Activated CD4-positive, alpha-beta memory T cell treated with anti-CD3 and anti-CD28 coated beads, Interleukin-2, amount 10 ng/mL, durations not matched to agents 7 days and 5 days (primary cell): ENCODE data around the gene KATNAL1. TPM values are rescaled to one million over a fixed set of nuclear protein-coding genes. Genes with fewer than 3 reads are reported as not detected.

Experiments used
- CTCF ChIA-PET: fragments of 350-600 bp; sonication (Branson Sonifier 250); formaldehyde crosslinking; loops from one replicate; lab custom pipeline; 2021; ENCODE audit warnings: antibody characterized with exemption, inconsistent platforms; lab: Charles Lee
- POLR2A ChIA-PET: fragments of 350-600 bp; sonication (Branson Sonifier 250); formaldehyde crosslinking; loops from one replicate; lab custom pipeline; 2021; ENCODE audit warnings: antibody characterized with exemption; lab: Charles Lee
- DNase-seq: peaks from one replicate; pipeline ENCODE4 v3.0.0-alpha.2; 2020
- H3K27ac Mint-ChIP-seq: one replicate; pipeline ENCODE4 v1.8.0; 2021; ENCODE audit warnings: mild to moderate bottlenecking, mixed read lengths
- H3K27me3 Mint-ChIP-seq: one replicate; pipeline ENCODE4 v1.8.0; 2021; ENCODE audit warnings: mixed read lengths
- H3K36me3 Mint-ChIP-seq: one replicate; pipeline ENCODE4 v1.8.0; 2021; ENCODE audit warnings: low read depth, mixed read lengths
- H3K4me1 Mint-ChIP-seq: one replicate; pipeline ENCODE4 v1.8.0; 2021; ENCODE audit warnings: mixed read lengths
- H3K4me3 Mint-ChIP-seq: one replicate; pipeline ENCODE4 v1.8.0; 2021; ENCODE audit warnings: mild to moderate bottlenecking, mixed read lengths
- H3K9me3 Mint-ChIP-seq: one replicate; pipeline ENCODE4 v1.8.0; 2021; ENCODE audit warnings: mixed read lengths
- total RNA-seq, 2 experiments: library from RNA; stranded (reverse); gene quantifications; one replicate each; pipeline ENCODE4 v1.2.3, GENCODE V29; 2021

The KATNAL1 gene
- total RNA-seq, 2 experiments from 2014 or later = 27.8 to 29.4 TPM

- Mint-ChIP-seq H3K9me3 (no peaks in the 10 kb centered on the region), H3K4me1 (peaks cover 9% of the 10 kb centered on the region), H3K27me3 (no peaks in the 10 kb centered on the region), H3K4me3 (no peak overlapping the region), H3K27ac (no peak overlapping the region), H3K36me3 (peaks cover 4% of the 10 kb centered on the region)
- CTCF ChIA-PET = no interaction called here
- DNase-seq = no peak
- POLR2A ChIA-PET = no interaction called here
Measured at GRCh38 chr13:30329009-30329585, 21.7 kb upstream of the KATNAL1 start.

GRCh38 chr13:30325668-30326067 lies 18.3 kb upstream of the KATNAL1 start:
- DNase-seq = no peak
- ChIA-PET CTCF (no interaction called here), POLR2A (interaction anchor here (0.7 to 3.3 kb wide), 4 partner anchors 10 to 63 kb away, joined by 3 to 11 read pairs (median 3); partner anchors contain the start of gene KATNAL1)
- no peaks in the 10 kb centered on the region for H3K9me3 Mint-ChIP-seq
- no peak overlapping the region for H3K4me3 Mint-ChIP-seq
- H3K27me3 Mint-ChIP-seq = no peaks in the 10 kb centered on the region
- peaks cover 9% of the 10 kb centered on the region for H3K4me1 Mint-ChIP-seq
- H3K36me3 Mint-ChIP-seq = peaks cover 9% of the 10 kb centered on the region
- H3K27ac Mint-ChIP-seq = no peak overlapping the region

- Mint-ChIP-seq H3K27me3 (no peaks in the 10 kb centered on the region), H3K36me3 (peaks cover 11% of the 10 kb centered on the region), H3K4me3 (no peak overlapping the region), H3K9me3 (no peaks in the 10 kb centered on the region), H3K4me1 (peaks cover 9% of the 10 kb centered on the region), H3K27ac (no peak overlapping the region)
- no peak for DNase-seq
- ChIA-PET POLR2A (interaction anchor here (1.5 to 3.3 kb wide), 2 partner anchors 17 to 20 kb away, joined by 6 to 11 read pairs; partner anchors contain the start of gene KATNAL1), CTCF (interaction anchor here (0.6 to 1.1 kb wide), 2 partner anchors 8 to 191 kb away, joined by 3 read pairs; no protein-coding TSS in a partner anchor)
Measured at GRCh38 chr13:30323524-30323923, 16.2 kb upstream of the KATNAL1 start.

- ChIA-PET POLR2A (no interaction called here), CTCF (no interaction called here)
- no peaks in the 10 kb centered on the region for H3K27me3 Mint-ChIP-seq
Measured at GRCh38 chr13:30322428-30322827, 15.1 kb upstream of the KATNAL1 start.

GRCh38 chr13:30321256-30321655 lies 13.9 kb upstream of the KATNAL1 start:
- ChIA-PET CTCF (no interaction called here), POLR2A (no interaction called here)
- no peak for DNase-seq
- H3K36me3 Mint-ChIP-seq = peaks cover 11% of the 10 kb centered on the region
- H3K4me1 Mint-ChIP-seq = peaks cover 9% of the 10 kb centered on the region
- no peak overlapping the region for H3K27ac Mint-ChIP-seq
- H3K27me3 Mint-ChIP-seq = no peaks in the 10 kb centered on the region
- H3K9me3 Mint-ChIP-seq = no peaks in the 10 kb centered on the region
- no peak overlapping the region for H3K4me3 Mint-ChIP-seq

More at GRCh38 chr13:30322428-30322827, 15.1 kb upstream of the KATNAL1 start:
- peaks cover 11% of the 10 kb centered on the region for H3K36me3 Mint-ChIP-seq
- no peak overlapping the region for H3K4me3 Mint-ChIP-seq
- no peak for DNase-seq
- peaks cover 9% of the 10 kb centered on the region for H3K4me1 Mint-ChIP-seq
- no peak overlapping the region for H3K27ac Mint-ChIP-seq
- H3K9me3 Mint-ChIP-seq = no peaks in the 10 kb centered on the region

- ChIA-PET POLR2A (no interaction called here), CTCF (no interaction called here)
Measured at GRCh38 chr13:30319655-30320054, 12.3 kb upstream of the KATNAL1 start.

GRCh38 chr13:30319130-30319529 lies 11.8 kb upstream of the KATNAL1 start:
- ChIA-PET CTCF (interaction anchor here (1.1 kb wide), 1 partner anchor 10 kb away, joined by 3 read pairs; no protein-coding TSS in a partner anchor), POLR2A (interaction anchor here (2.7 kb wide), 1 partner anchor 12 kb away, joined by 12 read pairs; the partner anchor contains the start of gene KATNAL1)
- no peaks in the 10 kb centered on the region for H3K9me3 Mint-ChIP-seq
- peaks cover 7% of the 10 kb centered on the region for H3K36me3 Mint-ChIP-seq
- no peak overlapping the region for H3K4me3 Mint-ChIP-seq
- no peaks in the 10 kb centered on the region for H3K27me3 Mint-ChIP-seq
- no peak for DNase-seq
- H3K27ac Mint-ChIP-seq = no peak overlapping the region
- H3K4me1 Mint-ChIP-seq = peaks cover 2% of the 10 kb centered on the region

More at GRCh38 chr13:30319655-30320054, 12.3 kb upstream of the KATNAL1 start:
- H3K4me3 Mint-ChIP-seq = no peak overlapping the region
- H3K9me3 Mint-ChIP-seq = no peaks in the 10 kb centered on the region
- H3K36me3 Mint-ChIP-seq = peaks cover 11% of the 10 kb centered on the region
- no peak for DNase-seq
- H3K27ac Mint-ChIP-seq = no peak overlapping the region
- peaks cover 1% of the 10 kb centered on the region for H3K4me1 Mint-ChIP-seq
- H3K27me3 Mint-ChIP-seq = no peaks in the 10 kb centered on the region

GRCh38 chr13:30318026-30318425 lies 10.7 kb upstream of the KATNAL1 start:
- H3K36me3 Mint-ChIP-seq = peaks cover 2% of the 10 kb centered on the region
- H3K27ac Mint-ChIP-seq = no peak overlapping the region
- POLR2A ChIA-PET = interaction anchor here (2.7 kb wide), 1 partner anchor 11 kb away, joined by 12 read pairs; the partner anchor contains the start of gene KATNAL1
- H3K4me1 Mint-ChIP-seq = peaks cover 5% of the 10 kb centered on the region
- CTCF ChIA-PET = interaction anchor here (1.1 kb wide), 1 partner anchor 9 kb away, joined by 3 read pairs; no protein-coding TSS in a partner anchor
- H3K27me3 Mint-ChIP-seq = no peaks in the 10 kb centered on the region
- no peak for DNase-seq
- no peak overlapping the region for H3K4me3 Mint-ChIP-seq
- no peaks in the 10 kb centered on the region for H3K9me3 Mint-ChIP-seq

GRCh38 chr13:30314562-30314961 lies 7.2 kb upstream of the KATNAL1 start:
- Mint-ChIP-seq H3K4me3 (no peak overlapping the region), H3K9me3 (no peaks in the 10 kb centered on the region), H3K4me1 (peaks cover 5% of the 10 kb centered on the region), H3K36me3 (peaks cover 1% of the 10 kb centered on the region), H3K27ac (no peak overlapping the region), H3K27me3 (no peaks in the 10 kb centered on the region)
- POLR2A ChIA-PET = interaction anchor here (1.0 kb wide), 1 partner anchor 11 kb away, joined by 3 read pairs; no protein-coding TSS in a partner anchor
- CTCF ChIA-PET = no interaction called here
- no peak for DNase-seq

- H3K36me3 Mint-ChIP-seq = no peaks in the 10 kb centered on the region
- no peak overlapping the region for H3K27ac Mint-ChIP-seq
- no peak for DNase-seq
- peaks cover 5% of the 10 kb centered on the region for H3K4me1 Mint-ChIP-seq
- CTCF ChIA-PET = interaction anchor here (1.4 kb wide), 1 partner anchor 182 kb away, joined by 4 read pairs; no protein-coding TSS in a partner anchor
- H3K4me3 Mint-ChIP-seq = no peak overlapping the region
- H3K27me3 Mint-ChIP-seq = no peaks in the 10 kb centered on the region
- no peaks in the 10 kb centered on the region for H3K9me3 Mint-ChIP-seq
- POLR2A ChIA-PET = no interaction called here
Measured at GRCh38 chr13:30314069-30314468, 6.7 kb upstream of the KATNAL1 start.

GRCh38 chr13:30313311-30313710 lies 6.0 kb upstream of the KATNAL1 start:
- peaks cover 12% of the 10 kb centered on the region for H3K4me1 Mint-ChIP-seq

GRCh38 chr13:30312904-30313303 lies 5.6 kb upstream of the KATNAL1 start:
- ChIA-PET POLR2A (no interaction called here), CTCF (interaction anchor here (1.4 kb wide), 1 partner anchor 181 kb away, joined by 4 read pairs; no protein-coding TSS in a partner anchor)
- H3K4me3 Mint-ChIP-seq = no peak overlapping the region
- H3K36me3 Mint-ChIP-seq = no peaks in the 10 kb centered on the region
- H3K27me3 Mint-ChIP-seq = no peaks in the 10 kb centered on the region
- no peak overlapping the region for H3K27ac Mint-ChIP-seq
- H3K9me3 Mint-ChIP-seq = no peaks in the 10 kb centered on the region
- peaks cover 14% of the 10 kb centered on the region for H3K4me1 Mint-ChIP-seq
- no peak for DNase-seq

More at GRCh38 chr13:30313311-30313710, 6.0 kb upstream of the KATNAL1 start:
- DNase-seq = no peak
- Mint-ChIP-seq H3K4me3 (no peak overlapping the region), H3K36me3 (no peaks in the 10 kb centered on the region), H3K27ac (no peak overlapping the region), H3K27me3 (no peaks in the 10 kb centered on the region), H3K9me3 (no peaks in the 10 kb centered on the region)
- ChIA-PET POLR2A (no interaction called here), CTCF (interaction anchor here (1.4 kb wide), 1 partner anchor 181 kb away, joined by 4 read pairs; no protein-coding TSS in a partner anchor)

GRCh38 chr13:30308548-30308947 lies 1.2 kb upstream of the KATNAL1 start:
- DNase-seq = no peak
- POLR2A ChIA-PET = interaction anchor here (0.9 to 3.4 kb wide), 9 partner anchors 9 to 161 kb away, joined by 3 to 31 read pairs (median 15); partner anchors contain the start of gene HMGB1
- Mint-ChIP-seq H3K4me1 (peaks cover 35% of the 10 kb centered on the region), H3K27ac (no peak overlapping the region), H3K4me3 (peak overlapping the region; percentile 77), H3K9me3 (no peaks in the 10 kb centered on the region), H3K27me3 (no peaks in the 10 kb centered on the region), H3K36me3 (peaks cover 7% of the 10 kb centered on the region)
- CTCF ChIA-PET = interaction anchor here (0.8 to 3.4 kb wide), 6 partner anchors 10 to 187 kb away, joined by 3 to 23 read pairs (median 6); no protein-coding TSS in a partner anchor
